GM11168 (cell line): Measurements from ENCODE around the gene UBE2G1.
"Not testable (repeated sequence)": the region's sequence is repeated elsewhere in the genome, so short reads cannot be mapped to it uniquely, and the experiment has no call there.

Experiments
- in situ Hi-C: fragments of 300-500 bp; cut with MboI; formaldehyde crosslinking; loops from one replicate; pipeline ENCODE4 v1.12.0; 2022; ENCODE audit warnings: low sequenced_read_pairs; ENCODE audit not compliant: unreplicated experiment

UBE2G1 gene

GRCh38 chr17:4258867-4259266, 107.6 kb downstream of the UBE2G1 start:
- in situ Hi-C loops, result no loop called here

- in situ Hi-C loops, result no loop called here
Measured at GRCh38 chr17:4256952-4257351, 109.5 kb downstream of the UBE2G1 start.

GRCh38 chr17:4255271-4255670, 111.2 kb downstream of the UBE2G1 start:
- in situ Hi-C loops, result not testable (repeated sequence)

GRCh38 chr17:4250887-4251286, 115.6 kb downstream of the UBE2G1 start:
- in situ Hi-C loops, result no loop called here

GRCh38 chr17:4249452-4250029, 116.9 kb downstream of the UBE2G1 start:
- in situ Hi-C loops, result no loop called here

- in situ Hi-C loops, result no loop called here
Measured at GRCh38 chr17:4248504-4249277, 117.8 kb downstream of the UBE2G1 start.

- in situ Hi-C loops, result no loop called here
Measured at GRCh38 chr17:4247971-4248388, 118.5 kb downstream of the UBE2G1 start.

GRCh38 chr17:4247361-4247970, 119.0 kb downstream of the UBE2G1 start:
- in situ Hi-C loops, result no loop called here

- in situ Hi-C loops, result no loop called here
Measured at GRCh38 chr17:4246674-4247073, 119.8 kb downstream of the UBE2G1 start.

GRCh38 chr17:4241535-4241934, 124.9 kb downstream of the UBE2G1 start:
- in situ Hi-C loops, result loop anchor here (5.0 kb wide), 1 partner anchor 59 kb away; no protein-coding TSS in a partner anchor

- in situ Hi-C loops, result no loop called here
Measured at GRCh38 chr17:4236456-4236855, 130.0 kb downstream of the UBE2G1 start.

GRCh38 chr17:4235372-4236279, 130.8 kb downstream of the UBE2G1 start:
- in situ Hi-C loops, result no loop called here

- in situ Hi-C loops, result no loop called here
Measured at GRCh38 chr17:4234401-4234800, 132.1 kb downstream of the UBE2G1 start.

- in situ Hi-C loops, result no loop called here
Measured at GRCh38 chr17:4233668-4234258, 132.7 kb downstream of the UBE2G1 start.

GRCh38 chr17:4232168-4232813, 134.2 kb downstream of the UBE2G1 start:
- in situ Hi-C loops, result no loop called here

- in situ Hi-C loops, result no loop called here
Measured at GRCh38 chr17:4229627-4230541, 136.6 kb downstream of the UBE2G1 start.

- in situ Hi-C loops, result no loop called here
Measured at GRCh38 chr17:4221899-4222659, 144.4 kb downstream of the UBE2G1 start.

GRCh38 chr17:4221163-4221562, 145.3 kb downstream of the UBE2G1 start:
- in situ Hi-C loops, result no loop called here
